Transverse colon (tissue), 3 donors: ENCODE measurements around the gene TMEM86A.

ENCODE experiments used
- POLR2A ChIP-seq: fragments of 450-650 bp; IDR thresholded peaks from one replicate; pipeline ENCODE4 v1.6.1; 2016; ENCODE audit warnings: antibody characterized with exemption, mild to moderate bottlenecking, moderate library complexity
- TF ChIP-seq, protein P1 (sequence below), 5 experiments: fragments of 200-600 bp in 3 of 5; fragments of 450-650 bp in 2 of 5; sonication (generic) in 3 of 5; IDR thresholded peaks; 1 replicate in 2 of 5; 2 replicates in 3 of 5; pipeline ENCODE4 v1.5.1; 2016 to 2017; ENCODE audit warnings: antibody characterized with exemption in 5 of 5, inconsistent platforms in 3 of 5, mild to moderate bottlenecking in 2 of 5, moderate library complexity in 1 of 5

DNA sequence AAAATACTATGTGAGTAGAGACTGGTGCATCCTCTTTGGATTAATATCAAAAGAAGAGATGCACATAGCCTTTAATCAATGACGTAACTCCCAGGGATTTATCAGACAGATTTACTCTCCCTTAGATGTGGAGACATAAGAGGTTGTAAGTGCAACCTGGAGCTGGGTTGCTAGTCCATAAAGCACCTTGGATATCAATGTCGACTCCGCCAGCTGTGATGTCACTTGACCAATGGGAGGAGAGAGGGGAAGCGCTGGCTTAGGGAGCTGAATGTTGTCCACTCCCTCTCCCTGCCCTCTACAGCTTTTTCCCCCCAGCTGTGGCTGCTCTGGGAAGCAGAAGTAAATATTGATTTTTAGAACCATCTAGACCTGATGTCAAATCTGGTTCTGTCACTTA lies 28.9 kb upstream of the TMEM86A start:
- TF ChIP-seq, protein P1, sequence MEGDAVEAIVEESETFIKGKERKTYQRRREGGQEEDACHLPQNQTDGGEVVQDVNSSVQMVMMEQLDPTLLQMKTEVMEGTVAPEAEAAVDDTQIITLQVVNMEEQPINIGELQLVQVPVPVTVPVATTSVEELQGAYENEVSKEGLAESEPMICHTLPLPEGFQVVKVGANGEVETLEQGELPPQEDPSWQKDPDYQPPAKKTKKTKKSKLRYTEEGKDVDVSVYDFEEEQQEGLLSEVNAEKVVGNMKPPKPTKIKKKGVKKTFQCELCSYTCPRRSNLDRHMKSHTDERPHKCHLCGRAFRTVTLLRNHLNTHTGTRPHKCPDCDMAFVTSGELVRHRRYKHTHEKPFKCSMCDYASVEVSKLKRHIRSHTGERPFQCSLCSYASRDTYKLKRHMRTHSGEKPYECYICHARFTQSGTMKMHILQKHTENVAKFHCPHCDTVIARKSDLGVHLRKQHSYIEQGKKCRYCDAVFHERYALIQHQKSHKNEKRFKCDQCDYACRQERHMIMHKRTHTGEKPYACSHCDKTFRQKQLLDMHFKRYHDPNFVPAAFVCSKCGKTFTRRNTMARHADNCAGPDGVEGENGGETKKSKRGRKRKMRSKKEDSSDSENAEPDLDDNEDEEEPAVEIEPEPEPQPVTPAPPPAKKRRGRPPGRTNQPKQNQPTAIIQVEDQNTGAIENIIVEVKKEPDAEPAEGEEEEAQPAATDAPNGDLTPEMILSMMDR (IDR thresholded peaks at IDR 0.05) = no peak
- no peak for TF ChIP-seq POLR2A
